Lower leg skin (tissue), 4 donors: ENCODE results near the gene PDE7B. TPM values are rescaled to one million over a fixed set of nuclear protein-coding genes. Genes with fewer than 3 reads are reported as not detected.

Source experiments
- DNase-seq, 2 donors: peaks; one replicate each; pipeline ENCODE4 v3.0.0-alpha.2; 2019; ENCODE audit warnings: low spot score in 2 of 2
- H3K4me3 ChIP-seq: fragments of 200-600 bp; sonication (generic); 2 replicates; pipeline ENCODE4 v1.5.1; 2017; ENCODE audit warnings: mild to moderate bottlenecking, low read depth; ENCODE audit not compliant: poor library complexity, severe bottlenecking
- POLR2A ChIP-seq, 2 donors: fragments of 450-650 bp; IDR thresholded peaks; one replicate each; pipeline ENCODE4 v1.6.1; 2016 to 2017; ENCODE audit warnings: antibody characterized with exemption in 2 of 2, mild to moderate bottlenecking in 1 of 2, moderate library complexity in 1 of 2
- WGBS, 2 donors: methylation state at CpG; one replicate each; pipeline ENCODE4 v1.1.5; 2018; 5-methylcytosine and 5-hydroxymethylcytosine counted together
- intact Hi-C: fragments of 100-400 bp; cut with DNase I; formaldehyde crosslinking; loops from one replicate; pipeline ENCODE4 v1.15.0; 2023; ENCODE audit warnings: low total_unique reads
- total RNA-seq, 4 donors: library from RNA; depleted of rRNA; stranded (reverse); fragments of >200 nt; gene quantifications; one replicate each; pipeline ENCODE4 v1.1.0, GENCODE V29; 2016
- TF ChIP-seq, protein P1 (sequence below), 3 donors: fragments of 450-650 bp; IDR thresholded peaks; one replicate each; pipeline ENCODE4 v1.5.1; 2016; ENCODE audit warnings: antibody characterized with exemption in 3 of 3, mild to moderate bottlenecking in 3 of 3, moderate library complexity in 2 of 3

Gene PDE7B
- total RNA-seq, 4 donors from 2014 or later, result 0.30 to 1.5 (median 0.89) TPM

DNA sequence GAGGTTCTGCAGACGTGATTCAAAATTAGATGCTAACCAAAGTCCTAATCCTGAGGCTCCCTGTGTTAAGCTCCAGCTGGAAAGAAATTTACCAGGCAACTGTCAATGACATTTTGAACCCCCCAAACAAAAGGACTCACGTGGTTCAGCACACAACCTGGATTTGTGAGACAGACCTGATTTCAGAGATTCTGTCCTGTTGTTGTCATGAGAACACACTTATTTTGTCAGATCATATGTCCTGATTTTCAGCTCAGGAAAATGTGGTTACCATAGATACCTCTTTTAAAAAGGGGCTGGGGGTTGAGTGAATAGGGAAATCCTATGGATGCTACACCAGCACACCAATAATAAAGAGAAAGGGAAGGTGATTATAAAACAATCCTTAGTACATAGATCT is 337.0 kb downstream of the PDE7B start:
- 91 to 94% methylated on average over 2 of the region's 2 CpGs for WGBS, 2 donors
- no peak overlapping the region for H3K4me3 ChIP-seq

GRCh38 chr6:136189104-136189503 is 337.6 kb downstream of the PDE7B start:
- H3K4me3 ChIP-seq, result no peak overlapping the region
- TF ChIP-seq, protein P1, sequence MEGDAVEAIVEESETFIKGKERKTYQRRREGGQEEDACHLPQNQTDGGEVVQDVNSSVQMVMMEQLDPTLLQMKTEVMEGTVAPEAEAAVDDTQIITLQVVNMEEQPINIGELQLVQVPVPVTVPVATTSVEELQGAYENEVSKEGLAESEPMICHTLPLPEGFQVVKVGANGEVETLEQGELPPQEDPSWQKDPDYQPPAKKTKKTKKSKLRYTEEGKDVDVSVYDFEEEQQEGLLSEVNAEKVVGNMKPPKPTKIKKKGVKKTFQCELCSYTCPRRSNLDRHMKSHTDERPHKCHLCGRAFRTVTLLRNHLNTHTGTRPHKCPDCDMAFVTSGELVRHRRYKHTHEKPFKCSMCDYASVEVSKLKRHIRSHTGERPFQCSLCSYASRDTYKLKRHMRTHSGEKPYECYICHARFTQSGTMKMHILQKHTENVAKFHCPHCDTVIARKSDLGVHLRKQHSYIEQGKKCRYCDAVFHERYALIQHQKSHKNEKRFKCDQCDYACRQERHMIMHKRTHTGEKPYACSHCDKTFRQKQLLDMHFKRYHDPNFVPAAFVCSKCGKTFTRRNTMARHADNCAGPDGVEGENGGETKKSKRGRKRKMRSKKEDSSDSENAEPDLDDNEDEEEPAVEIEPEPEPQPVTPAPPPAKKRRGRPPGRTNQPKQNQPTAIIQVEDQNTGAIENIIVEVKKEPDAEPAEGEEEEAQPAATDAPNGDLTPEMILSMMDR (IDR thresholded peaks at IDR 0.05), result no peak
- TF ChIP-seq POLR2A (IDR thresholded peaks at IDR 0.05), result no peak
- 86 to 94% methylated on average over 3 of the region's 3 CpGs for WGBS, 2 donors
- DNase-seq, result no peak
- intact Hi-C loops, result no loop called here

More for the DNA sequence above, 337.0 kb downstream of the PDE7B start:
- TF ChIP-seq, protein P1 (IDR thresholded peaks at IDR 0.05), result no peak
- TF ChIP-seq POLR2A (IDR thresholded peaks at IDR 0.05), result no peak
- no peak for DNase-seq
- intact Hi-C loops, result no loop called here

GRCh38 chr6:136191606-136192312 is 340.3 kb downstream of the PDE7B start:
- TF ChIP-seq, protein P1 (IDR thresholded peaks at IDR 0.05), result no peak
- no peak for TF ChIP-seq POLR2A (IDR thresholded peaks at IDR 0.05)
- intact Hi-C loops, result no loop called here
- DNase-seq, result no peak
- H3K4me3 ChIP-seq, result no peak overlapping the region
- WGBS, 2 donors, result 93 to 95% methylated on average over 32 of the region's 32 CpGs

DNA sequence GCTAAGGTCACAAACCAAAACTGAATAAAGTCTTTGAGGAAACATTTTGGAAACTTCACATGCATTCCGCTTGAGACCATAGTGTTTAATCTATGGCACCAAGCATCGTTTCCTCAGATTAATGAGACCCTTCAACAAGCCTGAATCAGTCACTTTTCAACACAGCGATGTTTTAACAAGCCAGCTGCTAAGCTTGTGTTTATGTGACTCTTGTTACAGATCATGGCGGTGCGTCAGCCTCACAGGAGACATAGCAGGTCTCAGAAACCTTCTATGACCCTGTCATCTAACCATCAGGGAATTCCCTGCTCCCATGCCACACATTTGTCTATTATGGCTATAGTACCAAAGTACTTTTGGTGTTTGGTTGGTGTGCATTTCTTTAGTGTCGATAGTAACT is 341.4 kb downstream of the PDE7B start:
- no peak for DNase-seq
- 85 to 90% methylated on average over 6 of the region's 6 CpGs for WGBS, 2 donors
- TF ChIP-seq, protein P1 (IDR thresholded peaks at IDR 0.05), result no peak
- TF ChIP-seq POLR2A (IDR thresholded peaks at IDR 0.05), result no peak
- no peak overlapping the region for H3K4me3 ChIP-seq
- intact Hi-C loops, result no loop called here

- DNase-seq, result no peak
- no peak for TF ChIP-seq POLR2A (IDR thresholded peaks at IDR 0.05)
- TF ChIP-seq, protein P1 (IDR thresholded peaks at IDR 0.05), result no peak
- 45 to 49% methylated on average over 5 of the region's 5 CpGs for WGBS, 2 donors
- no peak overlapping the region for H3K4me3 ChIP-seq
- intact Hi-C loops, result no loop called here
Measured at GRCh38 chr6:136201732-136202131, 350.2 kb downstream of the PDE7B start.

DNA sequence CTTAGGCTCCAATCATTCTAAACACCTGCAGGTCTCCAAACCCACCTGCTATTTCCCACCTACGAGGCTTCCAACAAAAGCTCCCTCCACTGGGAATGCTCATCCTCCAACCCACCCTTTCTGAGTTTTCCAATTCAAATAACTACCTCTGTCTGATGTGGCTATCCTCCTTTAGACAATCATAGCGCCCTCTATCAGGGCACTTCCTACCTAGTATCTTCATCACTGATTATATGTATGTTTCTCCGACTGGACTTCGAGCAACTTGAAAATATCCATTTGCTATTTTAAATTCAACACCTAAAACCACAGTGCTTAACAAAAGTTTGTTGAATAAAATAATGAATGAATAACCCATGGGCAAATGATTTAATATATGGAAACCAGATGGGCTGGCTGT is 357.3 kb downstream of the PDE7B start:
- DNase-seq, result no peak
- WGBS, 2 donors, result 87 to 93% methylated on average over 4 of the region's 4 CpGs
- no peak overlapping the region for H3K4me3 ChIP-seq
- TF ChIP-seq POLR2A (IDR thresholded peaks at IDR 0.05), result no peak
- TF ChIP-seq, protein P1 (IDR thresholded peaks at IDR 0.05), result no peak
- intact Hi-C loops, result no loop called here
